K562 (cell line): ENCODE data around the gene HES4. TPM values are rescaled to one million over a fixed set of nuclear protein-coding genes. Genes with fewer than 3 reads are reported as not detected.
A peak's percentile ranks its signal among the peaks of the same experiment; 100 is the strongest.

ENCODE experiments used
- CEBPB ChIP-seq: fragments of 450-650 bp; IDR thresholded peaks from 2 replicates; pipeline ENCODE4 v1.6.1; 2016; ENCODE audit warnings: missing genetic modification characterization, missing compliant biosample characterization
- FOXJ2 ChIP-seq: fragments of 200-800 bp; sonication (Bioruptor generic); IDR thresholded peaks from 2 replicates; pipeline ENCODE4 v1.6.1; 2016; ENCODE audit warnings: missing genetic modification characterization, missing compliant biosample characterization
- FOXJ3 ChIP-seq: sonication (generic); formaldehyde crosslinking; IDR thresholded peaks from 2 replicates; pipeline ENCODE4 v1.4.0; 2020; ENCODE audit warnings: mild to moderate bottlenecking, missing genetic modification reagents
- GATAD2B ChIP-seq: fragments of 450-650 bp; IDR thresholded peaks from 2 replicates; pipeline ENCODE4 v1.6.1; 2017; ENCODE audit warnings: mild to moderate bottlenecking, borderline replicate concordance
- MAFF ChIP-seq: IDR thresholded peaks from 2 replicates; pipeline ENCODE4 v1.6.1; 2012; ENCODE audit warnings: low read length, improper control_type of control experiment
- NFE2 ChIP-seq: IDR thresholded peaks from 2 replicates; pipeline ENCODE4 v1.6.1; 2014; ENCODE audit warnings: antibody characterized with exemption, low read depth
- NR2C2 ChIP-seq, 2 experiments: fragments of 200-800 bp in 1 of 2; sonication (Bioruptor generic) in 1 of 2; sonication (generic) in 1 of 2; formaldehyde crosslinking in 1 of 2; IDR thresholded peaks; 2 replicates each; pipeline versions ENCODE4 v1.6.1 to v1.8.0; 2016 to 2022; ENCODE audit warnings: mild to moderate bottlenecking in 1 of 2, missing compliant biosample characterization in 1 of 2, missing genetic modification characterization in 1 of 2, missing genetic modification reagents in 1 of 2
- NUFIP1 ChIP-seq: fragments of 450-650 bp; IDR thresholded peaks from 2 replicates; pipeline ENCODE4 v1.6.1; 2018; ENCODE audit not compliant: partially characterized antibody
- PCBP2 ChIP-seq: fragments of 200-400 bp; formaldehyde crosslinking; IDR thresholded peaks from 2 replicates; pipeline ENCODE4 v1.6.1; 2018; ENCODE audit warnings: low read length, low read depth, mild to moderate bottlenecking, moderate library complexity; ENCODE audit not compliant: poor library complexity, severe bottlenecking
- PHB2 ChIP-seq: fragments of 450-650 bp; IDR thresholded peaks from 2 replicates; pipeline ENCODE4 v1.6.1; 2017; ENCODE audit warnings: low read depth
- RNF219 ChIP-seq: fragments of 250-450 bp; sonication (Bioruptor Pico); IDR thresholded peaks from 2 replicates; pipeline ENCODE4 v1.5.0; 2022; ENCODE audit warnings: mild to moderate bottlenecking
- XRCC3 ChIP-seq: fragments of 450-650 bp; IDR thresholded peaks from 2 replicates; pipeline ENCODE4 v1.6.1; 2017; ENCODE audit warnings: mild to moderate bottlenecking, moderate library complexity
- polyA plus RNA-seq, 8 experiments: library from polyadenylated mRNA; depleted of rRNA in 4 of 8; stranded (reverse) in 5 of 8; unstranded in 3 of 8; fragments of >200 nt; fragmentation: Nextera tagmentation in 2 of 8; fragmentation: Illumina TruSeq in 1 of 8; extraction: Ambion mirVana in 2 of 8; extraction: Trizol in 1 of 8; gene quantifications; 2 replicates each; pipeline versions ENCODE4 v1.2.1 to v1.2.3, GENCODE V29; 2011 to 2014; ENCODE audit warnings: inconsistent platforms in 1 of 8, missing spikeins in 1 of 8
- total RNA-seq, 7 experiments: library from RNA; depleted of rRNA in 6 of 7; stranded (reverse); fragments of >200 nt in 6 of 7; fragmentation: Illumina TruSeq in 2 of 7; extraction: Trizol in 2 of 7; gene quantifications; 2 replicates each; pipeline versions ENCODE4 v1.2.1 to v1.2.3, GENCODE V29; 2011 to 2021; ENCODE audit warnings: low replicate concordance in 1 of 7
- TF ChIP-seq, protein P1 (sequence below): fragments of 450-650 bp; formaldehyde crosslinking; IDR thresholded peaks from 2 replicates; pipeline ENCODE4 v1.4.0; 2020; ENCODE audit warnings: mild to moderate bottlenecking, moderate library complexity
- TF ChIP-seq, protein P2 (sequence below): sonication (generic); formaldehyde crosslinking; IDR thresholded peaks from 2 replicates; pipeline ENCODE4 v1.9.0; 2022; ENCODE audit warnings: mild to moderate bottlenecking, missing genetic modification reagents
- TF ChIP-seq, protein P3 (sequence below): sonication (generic); formaldehyde crosslinking; IDR thresholded peaks from 2 replicates; pipeline ENCODE4 v1.8.0; 2022; ENCODE audit warnings: mild to moderate bottlenecking, missing genetic modification reagents
- TF ChIP-seq, protein P4 (sequence below): sonication (generic); formaldehyde crosslinking; IDR thresholded peaks from 2 replicates; pipeline ENCODE4 v1.8.1; 2023; ENCODE audit warnings: mild to moderate bottlenecking, missing genetic modification reagents

HES4 gene
- total and polyA plus RNA-seq, 9 of the 15 experiments (the other 6 are each of a cell fraction or from before 2014, with no cell fraction given) = 0.21 to 43.7 (median 5.3) TPM; not detected in 2

DNA sequence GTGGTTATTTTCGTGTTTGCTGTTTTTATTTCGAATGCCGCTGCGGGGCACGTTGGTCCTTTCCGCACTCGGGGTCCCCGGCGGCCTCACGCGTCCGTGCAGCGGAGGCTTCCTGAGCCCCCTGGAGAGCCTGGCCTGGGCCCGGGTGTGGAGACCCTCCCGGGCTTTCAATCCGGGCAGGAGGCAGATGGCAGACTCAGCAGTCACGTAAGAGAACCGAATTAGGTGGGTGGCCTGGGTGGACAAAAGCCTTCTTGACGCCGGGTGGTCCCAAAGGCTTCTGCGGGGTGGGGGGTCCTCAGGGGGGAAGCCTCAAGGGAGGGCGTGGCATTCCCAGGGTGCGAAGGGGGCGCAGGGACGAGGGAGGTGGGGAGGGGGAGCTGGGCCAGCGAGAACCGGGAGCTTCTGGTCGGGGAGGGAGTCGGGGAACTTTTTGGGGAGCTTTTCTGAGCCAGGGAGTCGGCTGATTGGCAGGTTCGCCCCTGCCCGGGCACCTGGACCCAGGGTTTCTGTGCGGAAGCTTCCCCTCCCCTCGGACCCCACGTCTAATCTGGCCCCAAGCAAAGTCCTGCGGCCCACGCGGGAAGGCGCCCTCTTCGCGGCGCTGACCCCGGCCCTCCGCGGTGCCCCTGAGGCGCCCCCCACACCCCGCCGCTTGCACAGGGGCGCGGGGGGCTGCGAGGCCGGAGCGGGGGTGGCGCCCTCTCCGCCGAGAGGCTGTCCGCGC lies 1.3 kb upstream of the HES4 start (continued):
- TF ChIP-seq, protein P1, sequence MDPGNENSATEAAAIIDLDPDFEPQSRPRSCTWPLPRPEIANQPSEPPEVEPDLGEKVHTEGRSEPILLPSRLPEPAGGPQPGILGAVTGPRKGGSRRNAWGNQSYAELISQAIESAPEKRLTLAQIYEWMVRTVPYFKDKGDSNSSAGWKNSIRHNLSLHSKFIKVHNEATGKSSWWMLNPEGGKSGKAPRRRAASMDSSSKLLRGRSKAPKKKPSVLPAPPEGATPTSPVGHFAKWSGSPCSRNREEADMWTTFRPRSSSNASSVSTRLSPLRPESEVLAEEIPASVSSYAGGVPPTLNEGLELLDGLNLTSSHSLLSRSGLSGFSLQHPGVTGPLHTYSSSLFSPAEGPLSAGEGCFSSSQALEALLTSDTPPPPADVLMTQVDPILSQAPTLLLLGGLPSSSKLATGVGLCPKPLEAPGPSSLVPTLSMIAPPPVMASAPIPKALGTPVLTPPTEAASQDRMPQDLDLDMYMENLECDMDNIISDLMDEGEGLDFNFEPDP (CRISPR knock-in tag) = no peak
- TF ChIP-seq NUFIP1 (no peak), MAFF (no peak), FOXJ2 (tag) (no peak), PHB2 (no peak), GATAD2B (peak; percentile 84), NFE2 (no peak), NR2C2 (CRISPR knock-in tag; IDR thresholded peaks at IDR 0.05) (no peak; the same call in 1 of the 2 replicates), NR2C2 (tag; IDR thresholded peaks at IDR 0.05) (peak; percentile 37; the same call in 1 of the 2 replicates), CEBPB (peak; percentile 74), XRCC3 (no peak), FOXJ3 (no peak), PCBP2 (no peak), RNF219 (no peak)
- TF ChIP-seq, protein P2, sequence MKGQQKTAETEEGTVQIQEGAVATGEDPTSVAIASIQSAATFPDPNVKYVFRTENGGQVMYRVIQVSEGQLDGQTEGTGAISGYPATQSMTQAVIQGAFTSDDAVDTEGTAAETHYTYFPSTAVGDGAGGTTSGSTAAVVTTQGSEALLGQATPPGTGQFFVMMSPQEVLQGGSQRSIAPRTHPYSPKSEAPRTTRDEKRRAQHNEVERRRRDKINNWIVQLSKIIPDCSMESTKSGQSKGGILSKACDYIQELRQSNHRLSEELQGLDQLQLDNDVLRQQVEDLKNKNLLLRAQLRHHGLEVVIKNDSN (CRISPR knock-in tag) = no peak
- TF ChIP-seq, protein P3, sequence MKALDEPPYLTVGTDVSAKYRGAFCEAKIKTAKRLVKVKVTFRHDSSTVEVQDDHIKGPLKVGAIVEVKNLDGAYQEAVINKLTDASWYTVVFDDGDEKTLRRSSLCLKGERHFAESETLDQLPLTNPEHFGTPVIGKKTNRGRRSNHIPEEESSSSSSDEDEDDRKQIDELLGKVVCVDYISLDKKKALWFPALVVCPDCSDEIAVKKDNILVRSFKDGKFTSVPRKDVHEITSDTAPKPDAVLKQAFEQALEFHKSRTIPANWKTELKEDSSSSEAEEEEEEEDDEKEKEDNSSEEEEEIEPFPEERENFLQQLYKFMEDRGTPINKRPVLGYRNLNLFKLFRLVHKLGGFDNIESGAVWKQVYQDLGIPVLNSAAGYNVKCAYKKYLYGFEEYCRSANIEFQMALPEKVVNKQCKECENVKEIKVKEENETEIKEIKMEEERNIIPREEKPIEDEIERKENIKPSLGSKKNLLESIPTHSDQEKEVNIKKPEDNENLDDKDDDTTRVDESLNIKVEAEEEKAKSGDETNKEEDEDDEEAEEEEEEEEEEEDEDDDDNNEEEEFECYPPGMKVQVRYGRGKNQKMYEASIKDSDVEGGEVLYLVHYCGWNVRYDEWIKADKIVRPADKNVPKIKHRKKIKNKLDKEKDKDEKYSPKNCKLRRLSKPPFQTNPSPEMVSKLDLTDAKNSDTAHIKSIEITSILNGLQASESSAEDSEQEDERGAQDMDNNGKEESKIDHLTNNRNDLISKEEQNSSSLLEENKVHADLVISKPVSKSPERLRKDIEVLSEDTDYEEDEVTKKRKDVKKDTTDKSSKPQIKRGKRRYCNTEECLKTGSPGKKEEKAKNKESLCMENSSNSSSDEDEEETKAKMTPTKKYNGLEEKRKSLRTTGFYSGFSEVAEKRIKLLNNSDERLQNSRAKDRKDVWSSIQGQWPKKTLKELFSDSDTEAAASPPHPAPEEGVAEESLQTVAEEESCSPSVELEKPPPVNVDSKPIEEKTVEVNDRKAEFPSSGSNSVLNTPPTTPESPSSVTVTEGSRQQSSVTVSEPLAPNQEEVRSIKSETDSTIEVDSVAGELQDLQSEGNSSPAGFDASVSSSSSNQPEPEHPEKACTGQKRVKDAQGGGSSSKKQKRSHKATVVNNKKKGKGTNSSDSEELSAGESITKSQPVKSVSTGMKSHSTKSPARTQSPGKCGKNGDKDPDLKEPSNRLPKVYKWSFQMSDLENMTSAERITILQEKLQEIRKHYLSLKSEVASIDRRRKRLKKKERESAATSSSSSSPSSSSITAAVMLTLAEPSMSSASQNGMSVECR (CRISPR knock-in tag) = no peak
- TF ChIP-seq, protein P4, sequence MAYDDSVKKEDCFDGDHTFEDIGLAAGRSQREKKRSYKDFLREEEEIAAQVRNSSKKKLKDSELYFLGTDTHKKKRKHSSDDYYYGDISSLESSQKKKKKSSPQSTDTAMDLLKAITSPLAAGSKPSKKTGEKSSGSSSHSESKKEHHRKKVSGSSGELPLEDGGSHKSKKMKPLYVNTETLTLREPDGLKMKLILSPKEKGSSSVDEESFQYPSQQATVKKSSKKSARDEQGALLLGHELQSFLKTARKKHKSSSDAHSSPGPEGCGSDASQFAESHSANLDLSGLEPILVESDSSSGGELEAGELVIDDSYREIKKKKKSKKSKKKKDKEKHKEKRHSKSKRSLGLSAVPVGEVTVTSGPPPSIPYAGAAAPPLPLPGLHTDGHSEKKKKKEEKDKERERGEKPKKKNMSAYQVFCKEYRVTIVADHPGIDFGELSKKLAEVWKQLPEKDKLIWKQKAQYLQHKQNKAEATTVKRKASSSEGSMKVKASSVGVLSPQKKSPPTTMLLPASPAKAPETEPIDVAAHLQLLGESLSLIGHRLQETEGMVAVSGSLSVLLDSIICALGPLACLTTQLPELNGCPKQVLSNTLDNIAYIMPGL (CRISPR knock-in tag) = no peak
